GM04504 (cell line): ENCODE measurements around the gene TTC9C.
"Not testable (repeated sequence)": the region's sequence is repeated elsewhere in the genome, so short reads cannot be mapped to it uniquely, and the experiment has no call there.

Experiments used
- DNase-seq: peaks from one replicate; pipeline ENCODE4 v3.0.0-alpha.2; 2012; ENCODE audit warnings: low read depth

TTC9C gene

GRCh38 chr11:62728171-62728988 lies at the start of gene TTC9C:
Gene TTC9C (plus strand): TSS chr11:62728486. CDS start chr11:62728849, 363 bp downstream.
- DNase-seq = peak; percentile 74

GRCh38 chr11:62678770-62679696 lies 49.3 kb upstream of the TTC9C start, which contains the start of gene UBXN1:
Gene UBXN1 (minus strand): TSS chr11:62679073. CDS start chr11:62678923, 150 bp downstream.
- DNase-seq = peak; percentile 84

- DNase-seq = peak; percentile 65
These were observed 47.5 kb upstream of the TTC9C start for GRCh38 chr11:62680825-62681240.

GRCh38 chr11:62682518-62682917 lies 45.8 kb upstream of the TTC9C start:
- DNase-seq = no peak

- no peak for DNase-seq
These were observed 40.5 kb upstream of the TTC9C start for GRCh38 chr11:62687508-62688396.

- no peak for DNase-seq
These were observed 39.8 kb upstream of the TTC9C start for GRCh38 chr11:62688491-62688890.

GRCh38 chr11:62689421-62690183 lies 38.7 kb upstream of the TTC9C start, which contains the start of gene LRRN4CL:
Gene LRRN4CL (minus strand): TSS chr11:62689530. CDS start chr11:62688508, 1,022 bp downstream.
- DNase-seq = peak; percentile 98

- DNase-seq = not testable (repeated sequence)
These were observed 34.7 kb upstream of the TTC9C start for GRCh38 chr11:62693624-62694023.

- peak; percentile 72 for DNase-seq
These were observed 33.7 kb upstream of the TTC9C start for GRCh38 chr11:62694455-62695167.

- no peak for DNase-seq
These were observed 26.0 kb upstream of the TTC9C start for GRCh38 chr11:62702246-62702645.

GRCh38 chr11:62703921-62704320 lies 24.4 kb upstream of the TTC9C start:
- DNase-seq = not testable (repeated sequence)

- no peak for DNase-seq
These were observed 22.9 kb upstream of the TTC9C start for GRCh38 chr11:62705413-62705812.

GRCh38 chr11:62705880-62706849 lies 22.1 kb upstream of the TTC9C start:
- peak; percentile 82 for DNase-seq

GRCh38 chr11:62706850-62707247 lies 21.4 kb upstream of the TTC9C start:
- DNase-seq = no peak

- DNase-seq = no peak
These were observed 20.9 kb upstream of the TTC9C start, which contains the start of the genes BSCL2 and GNG3 for GRCh38 chr11:62707277-62707861. Gene BSCL2 (minus strand): TSS chr11:62707424. CDS start chr11:62707195, 229 bp downstream. Gene GNG3 (plus strand): TSS chr11:62707676. CDS start chr11:62708296, 620 bp downstream.

GRCh38 chr11:62708392-62708791 lies 19.9 kb upstream of the TTC9C start:
- no peak for DNase-seq

- DNase-seq = no peak
These were observed 19.5 kb upstream of the TTC9C start for GRCh38 chr11:62708793-62709192.
